Peyer's patch (tissue), 4 donors: Measurements from ENCODE around the gene CRX.

Source experiments
- POLR2A ChIP-seq, 2 donors: fragments of 450-650 bp; IDR thresholded peaks; one replicate each; pipeline ENCODE4 v1.5.1; 2017; ENCODE audit warnings: antibody characterized with exemption in 2 of 2, mild to moderate bottlenecking in 2 of 2, moderate library complexity in 2 of 2
- TF ChIP-seq, protein P1 (sequence below), 6 experiments: fragments of 450-650 bp in 4 of 6; fragments of 200-600 bp in 2 of 6; sonication (generic) in 1 of 6; IDR thresholded peaks; one replicate each; pipeline ENCODE4 v1.5.1; 2017 to 2019; ENCODE audit warnings: antibody characterized with exemption in 6 of 6, mild to moderate bottlenecking in 3 of 6, moderate library complexity in 1 of 6

- TF ChIP-seq, protein P1, sequence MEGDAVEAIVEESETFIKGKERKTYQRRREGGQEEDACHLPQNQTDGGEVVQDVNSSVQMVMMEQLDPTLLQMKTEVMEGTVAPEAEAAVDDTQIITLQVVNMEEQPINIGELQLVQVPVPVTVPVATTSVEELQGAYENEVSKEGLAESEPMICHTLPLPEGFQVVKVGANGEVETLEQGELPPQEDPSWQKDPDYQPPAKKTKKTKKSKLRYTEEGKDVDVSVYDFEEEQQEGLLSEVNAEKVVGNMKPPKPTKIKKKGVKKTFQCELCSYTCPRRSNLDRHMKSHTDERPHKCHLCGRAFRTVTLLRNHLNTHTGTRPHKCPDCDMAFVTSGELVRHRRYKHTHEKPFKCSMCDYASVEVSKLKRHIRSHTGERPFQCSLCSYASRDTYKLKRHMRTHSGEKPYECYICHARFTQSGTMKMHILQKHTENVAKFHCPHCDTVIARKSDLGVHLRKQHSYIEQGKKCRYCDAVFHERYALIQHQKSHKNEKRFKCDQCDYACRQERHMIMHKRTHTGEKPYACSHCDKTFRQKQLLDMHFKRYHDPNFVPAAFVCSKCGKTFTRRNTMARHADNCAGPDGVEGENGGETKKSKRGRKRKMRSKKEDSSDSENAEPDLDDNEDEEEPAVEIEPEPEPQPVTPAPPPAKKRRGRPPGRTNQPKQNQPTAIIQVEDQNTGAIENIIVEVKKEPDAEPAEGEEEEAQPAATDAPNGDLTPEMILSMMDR (IDR thresholded peaks at IDR 0.05) = no peak
- no peak for TF ChIP-seq POLR2A (IDR thresholded peaks at IDR 0.05)
Measured at GRCh38 chr19:47824396-47824795, 2.7 kb downstream of the CRX start.
